GM19397 (cell line): ENCODE results near the gene PTPN13.

ENCODE experiments used
- ATAC-seq: cut with Tn5 transposase; IDR thresholded peaks from one replicate; pipeline ENCODE4 v1.9.1; 2021; ENCODE audit warnings: mild to moderate bottlenecking, moderate library complexity; ENCODE audit not compliant: unreplicated experiment

PTPN13 gene

DNA sequence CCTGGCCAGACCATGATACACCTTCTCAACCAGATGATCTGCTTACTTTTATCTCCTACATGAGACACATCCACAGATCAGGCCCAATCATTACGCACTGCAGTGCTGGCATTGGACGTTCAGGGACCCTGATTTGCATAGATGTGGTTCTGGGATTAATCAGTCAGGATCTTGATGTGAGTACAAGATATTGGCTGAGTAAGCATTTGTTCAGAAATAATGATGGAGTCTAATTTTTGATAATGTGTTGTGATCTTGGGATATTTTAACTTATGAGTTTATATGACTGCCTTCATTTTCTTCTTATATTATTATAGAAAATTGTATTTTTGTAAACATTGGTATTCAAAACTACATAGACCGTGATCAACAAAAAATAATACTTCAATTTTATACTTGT lies 215.7 kb downstream of the PTPN13 start:
- ATAC-seq, result no peak

DNA sequence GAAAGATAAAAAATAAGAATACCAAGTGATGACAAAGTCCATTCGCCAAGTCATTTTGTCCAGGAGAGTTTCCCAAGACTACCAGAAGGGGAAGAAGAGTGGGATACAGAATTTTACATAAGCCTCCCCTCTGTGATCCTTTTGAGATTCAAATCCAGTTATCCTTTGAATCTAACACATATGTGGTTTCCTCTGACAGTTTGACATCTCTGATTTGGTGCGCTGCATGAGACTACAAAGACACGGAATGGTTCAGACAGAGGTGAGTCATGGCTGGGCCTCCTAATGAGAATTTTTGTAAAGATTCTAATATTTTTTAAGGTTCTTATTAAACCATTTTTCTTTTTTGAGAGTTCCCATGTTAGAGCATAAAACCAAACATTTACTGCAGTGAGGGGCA lies 216.7 kb downstream of the PTPN13 start:
- ATAC-seq, result no peak

DNA sequence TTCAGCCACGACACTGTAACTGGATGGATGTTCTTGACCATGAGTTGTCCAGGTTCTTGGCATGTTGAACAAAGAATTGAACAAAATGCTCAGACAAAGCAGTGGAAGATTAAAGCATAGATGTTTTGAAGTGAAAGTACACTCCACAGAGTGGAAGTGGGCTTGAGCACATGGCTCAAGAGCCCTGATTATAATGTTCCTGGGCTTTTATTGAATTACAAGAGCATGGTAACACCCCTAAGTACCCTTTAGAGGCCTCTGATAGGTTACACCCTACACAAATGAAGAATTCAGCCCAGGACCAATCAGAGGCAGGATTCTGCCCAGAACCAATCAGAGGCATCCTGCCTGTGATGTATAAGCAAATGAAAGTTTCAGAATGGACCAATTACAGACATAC lies 221.5 kb downstream of the PTPN13 start:
- no peak for ATAC-seq

DNA sequence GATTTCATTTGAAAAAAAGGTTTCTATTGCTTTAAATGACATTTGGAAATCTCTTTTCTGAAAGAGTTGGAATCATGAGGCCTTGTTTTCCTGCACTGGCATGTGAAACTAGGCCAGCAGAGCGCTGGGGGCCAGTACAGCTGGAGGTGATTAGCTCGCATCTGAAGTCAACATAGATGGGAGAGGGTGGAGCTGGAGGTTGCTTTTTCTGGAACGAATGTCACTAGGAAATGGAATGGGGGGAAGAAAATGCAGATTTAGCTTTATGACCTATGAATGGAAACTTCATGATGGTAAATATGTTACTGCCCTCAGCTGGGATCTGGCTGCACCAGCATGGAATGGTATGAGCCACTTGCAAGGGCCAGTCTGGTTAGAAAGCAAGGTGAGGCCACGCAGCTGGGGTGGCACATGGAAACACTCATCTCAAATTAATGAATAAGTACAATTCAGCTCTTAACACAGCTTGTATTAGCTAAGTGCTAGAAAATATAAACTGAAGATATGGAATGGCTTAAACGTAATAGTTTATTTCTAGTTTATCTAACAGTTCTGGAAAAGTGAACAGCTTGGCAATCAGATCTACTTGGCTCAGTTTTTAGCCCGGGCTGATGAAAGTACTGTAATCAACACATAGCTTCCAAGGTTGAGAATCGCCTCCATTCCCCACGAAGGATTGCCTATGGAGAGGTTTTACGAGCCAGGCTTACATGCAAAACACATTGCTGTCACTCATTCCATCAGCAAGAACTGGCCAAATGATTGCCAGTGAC lies 222.6 kb downstream of the PTPN13 start:
- ATAC-seq, result no peak

DNA sequence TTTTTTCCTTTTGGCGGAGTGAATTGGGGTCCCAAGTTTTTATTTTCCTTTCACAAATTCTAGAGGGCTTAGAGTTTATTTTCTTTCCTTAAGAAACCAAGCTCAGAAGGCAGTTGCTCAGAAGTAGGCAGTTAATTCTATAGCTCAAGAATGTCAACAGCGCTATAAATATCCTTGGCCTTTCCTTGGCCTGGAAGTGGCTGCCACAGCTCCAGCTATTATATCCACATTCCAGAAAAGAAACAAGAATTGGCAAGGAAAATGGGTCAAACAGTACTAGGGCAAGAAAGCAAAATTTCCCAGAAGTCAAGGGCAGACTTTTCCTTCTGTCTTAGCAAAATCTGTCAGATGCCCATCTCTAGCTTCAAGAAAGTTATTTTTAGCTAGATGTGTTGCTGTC lies 224.1 kb downstream of the PTPN13 start:
- ATAC-seq, result no peak

DNA sequence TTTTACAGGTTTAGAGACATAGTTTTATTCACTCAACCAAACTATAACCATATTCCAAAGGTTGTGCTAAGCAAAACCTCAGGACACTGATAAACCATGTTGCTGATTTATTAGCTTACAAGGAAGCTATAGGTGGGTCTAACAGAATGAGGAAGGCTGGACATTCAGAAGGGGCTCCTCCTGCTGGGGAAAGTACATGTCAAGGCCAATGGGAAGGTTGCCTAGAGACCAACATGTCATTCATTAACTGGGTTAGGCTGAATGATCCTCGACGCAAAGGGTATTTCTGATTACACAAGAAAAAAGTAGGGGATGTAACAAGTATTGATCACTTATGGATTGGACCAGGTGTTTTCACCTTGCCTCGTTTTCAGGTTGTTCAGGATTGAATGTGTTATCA lies 224.7 kb downstream of the PTPN13 start:
- no peak for ATAC-seq

DNA sequence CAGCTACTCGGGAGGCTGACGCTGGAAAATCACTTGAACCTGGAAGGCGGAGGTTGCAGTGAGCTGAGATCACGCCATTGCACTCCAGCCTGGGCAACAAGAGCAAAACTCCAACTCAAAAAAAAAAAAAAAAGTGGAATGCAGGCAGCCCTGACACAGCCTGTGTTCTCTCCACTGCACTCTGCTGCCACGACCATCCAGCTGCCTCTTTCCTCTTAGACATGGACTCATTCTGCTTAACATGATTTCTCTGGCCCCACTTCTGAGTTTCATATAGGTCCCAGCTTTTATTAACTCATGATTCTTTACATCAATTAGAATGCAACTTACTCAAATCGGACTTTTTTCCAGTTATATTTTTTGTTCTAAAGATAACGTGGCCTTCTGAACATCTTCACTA lies 225.4 kb downstream of the PTPN13 start:
- ATAC-seq, result no peak

DNA sequence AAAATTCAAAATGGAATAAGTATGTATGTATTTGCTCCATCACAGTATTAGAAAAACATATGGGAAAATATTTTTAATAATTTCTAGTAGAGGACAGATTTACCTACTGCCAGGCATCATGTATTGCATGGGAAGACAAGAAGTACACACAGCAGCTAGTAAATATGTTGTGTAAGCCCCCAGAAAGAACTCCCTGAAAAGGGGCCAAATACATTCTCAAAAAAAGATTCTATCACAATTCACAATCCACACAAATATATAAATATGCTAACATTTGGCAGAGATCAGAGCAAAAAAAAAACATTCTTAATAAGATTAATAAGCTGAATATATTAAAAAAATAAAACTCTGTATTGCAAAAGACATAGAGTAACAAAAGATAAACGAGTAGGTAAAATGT lies 227.0 kb downstream of the PTPN13 start:
- ATAC-seq, result no peak

DNA sequence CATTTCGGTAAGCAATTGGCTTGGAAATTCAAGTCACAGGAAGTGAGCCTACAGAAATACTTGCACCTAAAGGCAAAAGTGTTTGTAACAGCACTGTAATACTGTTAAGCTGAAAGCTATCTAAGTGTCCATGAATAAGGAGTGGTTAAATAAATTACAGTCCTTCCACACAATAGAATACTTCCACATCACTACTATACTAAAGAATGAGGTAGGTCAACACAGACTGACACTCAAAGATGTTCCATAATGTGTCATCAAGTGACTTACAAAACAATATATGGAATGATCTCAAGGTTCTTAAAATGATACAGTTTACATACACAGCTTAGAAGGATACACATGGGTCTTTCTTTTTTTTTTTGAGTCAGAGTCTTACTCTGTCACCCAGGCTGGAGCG lies 228.0 kb downstream of the PTPN13 start:
- ATAC-seq, result no peak

DNA sequence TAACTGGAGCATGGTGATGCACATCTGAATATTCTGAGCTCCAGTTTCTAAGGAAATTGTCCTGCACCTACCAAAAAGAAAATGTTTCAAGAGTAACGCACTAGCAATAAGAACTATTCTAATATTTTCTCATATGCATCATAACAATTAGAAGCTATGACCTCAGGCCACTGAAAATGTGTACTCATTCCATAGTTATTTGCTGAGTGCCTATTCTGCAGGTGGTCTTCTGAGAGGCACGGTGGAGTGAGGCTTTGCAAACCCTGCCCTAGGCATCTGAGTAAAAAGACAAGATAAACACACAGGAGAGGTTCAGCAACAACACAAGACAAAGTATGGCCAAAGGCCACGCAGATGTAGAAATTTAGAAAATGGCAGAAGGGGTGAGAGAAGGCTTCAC lies 231.4 kb downstream of the PTPN13 start:
- no peak for ATAC-seq

DNA sequence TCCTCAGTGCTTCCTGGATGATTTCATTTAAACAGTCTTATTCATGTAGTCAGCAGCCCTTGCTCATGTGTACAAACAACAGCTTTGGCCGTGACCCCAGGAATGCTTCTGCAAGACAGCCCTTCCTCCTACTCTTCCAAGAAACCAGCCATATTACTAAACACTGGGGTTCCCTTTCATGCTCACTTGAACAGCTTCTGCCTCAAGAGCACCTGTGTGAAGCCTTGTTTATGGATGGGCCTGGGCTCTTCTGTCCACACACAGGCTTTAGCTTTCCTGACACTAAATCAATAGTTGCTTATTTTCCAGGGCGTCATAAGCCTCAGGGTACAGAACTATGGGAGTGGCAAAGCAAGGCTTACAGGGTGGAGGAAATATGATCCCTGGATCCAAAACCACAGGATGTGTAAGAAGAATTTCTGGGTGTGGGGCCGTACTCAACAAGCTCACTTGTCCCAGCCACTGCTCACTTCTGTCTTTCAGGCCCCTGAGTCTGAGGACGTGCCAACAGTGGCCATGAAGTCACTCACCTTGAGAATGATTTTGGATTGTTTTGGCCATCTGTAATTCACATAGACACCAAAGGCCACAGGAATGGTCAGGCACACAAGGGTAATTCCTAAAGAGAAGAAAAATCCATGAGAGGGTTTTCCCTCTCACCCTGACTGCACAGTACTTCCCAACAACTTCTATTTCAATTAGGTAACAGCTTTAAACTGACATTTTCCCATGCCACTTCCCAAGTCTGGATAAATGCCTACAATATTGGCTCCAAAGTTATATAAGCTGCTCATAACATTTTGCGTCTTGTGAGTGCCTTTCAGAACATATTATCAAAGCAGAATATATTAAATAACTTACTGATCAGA lies 237.4 kb downstream of the PTPN13 start:
- no peak for ATAC-seq

DNA sequence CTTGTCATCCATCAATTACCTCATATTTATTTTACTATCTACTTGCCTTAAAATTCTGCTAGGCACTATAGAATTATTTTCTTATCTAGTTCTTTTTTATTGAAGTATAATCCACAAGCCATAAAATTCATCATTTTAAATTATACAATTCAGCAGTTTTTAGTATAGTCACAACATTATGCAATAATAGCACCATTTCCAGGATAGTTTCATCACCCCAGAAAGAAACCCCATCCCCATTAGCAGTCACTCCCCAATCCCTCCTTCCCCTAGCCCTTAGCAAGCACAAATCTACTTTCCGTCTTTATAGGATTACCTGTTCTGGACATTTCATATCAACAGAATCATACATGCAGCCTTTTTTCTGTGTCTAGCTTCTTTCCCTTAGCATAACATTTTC lies 239.5 kb downstream of the PTPN13 start:
- ATAC-seq, result no peak

DNA sequence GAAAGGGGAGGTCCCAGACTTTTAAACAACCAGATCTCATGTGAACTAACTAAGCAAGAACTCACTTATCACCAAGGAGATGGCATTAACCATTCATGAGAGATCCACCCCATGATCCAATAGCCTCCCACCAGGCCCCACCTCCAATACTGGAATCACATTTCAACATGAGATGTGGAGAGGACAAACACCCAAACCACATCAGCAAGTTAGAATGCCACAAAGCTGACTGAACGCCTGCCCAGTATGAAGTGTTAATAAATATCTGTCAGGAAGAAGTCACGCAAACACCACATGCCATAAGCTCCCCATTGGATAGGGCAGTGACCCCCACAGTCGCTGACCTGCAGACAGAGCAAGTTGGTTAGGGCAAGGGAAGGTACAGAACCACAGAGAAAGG lies 240.8 kb downstream of the PTPN13 start:
- no peak for ATAC-seq

DNA sequence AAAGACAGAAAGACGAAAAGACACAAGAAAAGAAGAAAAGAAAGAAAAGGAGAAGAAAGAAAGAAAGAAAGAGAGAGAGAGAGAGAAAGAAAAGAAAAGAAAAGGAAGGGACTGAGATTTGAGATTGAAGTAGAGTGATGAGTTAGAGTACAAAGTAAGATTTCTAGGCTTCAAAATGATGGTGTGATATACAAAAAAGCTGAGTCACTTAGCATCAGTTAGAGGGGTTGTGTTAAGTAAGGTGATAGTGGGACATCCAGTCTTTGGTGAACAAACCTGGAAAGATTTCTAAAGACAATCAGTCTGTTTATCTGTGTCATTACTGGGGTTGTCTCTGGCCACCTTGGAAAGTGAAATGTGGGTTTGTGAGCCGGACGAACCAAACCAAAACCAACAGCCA lies 241.6 kb downstream of the PTPN13 start:
- ATAC-seq, result no peak

DNA sequence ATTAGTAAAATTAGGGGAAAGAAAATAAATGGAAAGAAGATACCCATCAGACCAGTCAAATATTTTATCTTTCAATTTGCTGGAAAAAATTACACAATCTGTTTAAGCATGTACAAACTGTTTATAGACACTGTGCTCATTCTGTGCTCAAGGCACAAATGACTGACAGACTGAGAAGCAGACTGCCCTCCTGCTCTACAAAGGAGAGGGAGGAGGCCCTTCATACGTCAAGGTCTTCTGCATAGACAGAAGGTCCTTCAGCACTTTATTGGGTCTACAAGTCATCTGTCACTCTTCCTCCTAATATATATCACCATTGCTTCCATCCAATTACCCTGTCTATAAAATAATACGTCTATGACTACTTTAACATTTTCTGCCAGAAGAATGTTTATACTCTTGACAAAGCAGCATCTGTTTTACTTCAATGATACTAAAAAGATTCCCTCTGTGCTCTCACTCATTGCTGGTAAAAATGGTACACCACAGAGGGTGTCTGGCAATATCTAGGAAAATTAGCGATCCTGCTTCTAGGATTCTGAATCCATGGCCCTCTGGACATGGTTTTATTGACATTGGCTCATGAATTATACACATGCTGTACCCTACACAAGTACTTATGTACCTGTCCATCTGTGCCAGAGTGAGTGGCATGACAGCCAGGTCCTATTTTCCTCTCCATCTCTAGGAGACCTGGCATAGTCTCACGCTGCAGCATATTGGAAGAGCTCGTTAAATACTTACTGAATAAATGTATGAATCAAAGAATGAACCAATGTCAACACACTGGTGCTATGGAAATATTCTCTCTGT lies 243.8 kb downstream of the PTPN13 start:
- ATAC-seq, result no peak

DNA sequence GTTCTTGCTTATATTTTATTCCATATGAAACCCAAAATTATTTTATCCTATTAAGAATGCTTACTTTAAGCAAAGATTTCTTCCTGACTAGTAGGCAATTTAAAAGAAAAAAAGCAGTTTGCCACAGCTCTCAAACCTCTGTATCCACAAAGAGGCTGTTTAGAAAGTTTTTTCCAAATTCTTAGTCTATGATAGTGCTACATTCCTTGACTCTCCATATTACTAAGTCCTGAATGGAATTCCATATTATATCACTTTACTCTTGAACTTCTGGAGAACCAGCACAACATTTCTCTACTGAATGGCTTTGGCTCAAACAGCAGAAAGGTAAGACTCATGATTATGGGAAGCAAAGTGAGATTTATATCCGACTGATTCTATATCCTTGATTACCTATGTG lies 246.7 kb downstream of the PTPN13 start:
- ATAC-seq, result no peak

DNA sequence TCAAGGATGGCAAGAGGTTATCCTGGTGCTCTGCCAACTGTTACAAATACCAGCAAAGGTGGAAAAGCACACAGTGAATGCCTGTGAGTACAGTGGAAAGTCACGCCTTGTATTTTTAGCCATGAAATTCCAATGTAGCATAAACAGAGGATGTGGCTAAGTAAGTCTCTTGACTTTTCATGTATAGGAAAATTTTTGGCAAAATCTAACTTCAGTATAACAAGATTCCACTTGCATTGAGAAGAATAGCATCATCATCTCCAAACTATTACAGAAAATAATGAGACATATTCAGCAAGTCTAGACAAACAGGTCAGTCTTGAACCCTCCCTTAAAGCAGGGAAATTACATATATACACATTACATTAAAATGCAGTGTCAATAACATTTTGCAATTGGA lies 247.2 kb downstream of the PTPN13 start:
- no peak for ATAC-seq

DNA sequence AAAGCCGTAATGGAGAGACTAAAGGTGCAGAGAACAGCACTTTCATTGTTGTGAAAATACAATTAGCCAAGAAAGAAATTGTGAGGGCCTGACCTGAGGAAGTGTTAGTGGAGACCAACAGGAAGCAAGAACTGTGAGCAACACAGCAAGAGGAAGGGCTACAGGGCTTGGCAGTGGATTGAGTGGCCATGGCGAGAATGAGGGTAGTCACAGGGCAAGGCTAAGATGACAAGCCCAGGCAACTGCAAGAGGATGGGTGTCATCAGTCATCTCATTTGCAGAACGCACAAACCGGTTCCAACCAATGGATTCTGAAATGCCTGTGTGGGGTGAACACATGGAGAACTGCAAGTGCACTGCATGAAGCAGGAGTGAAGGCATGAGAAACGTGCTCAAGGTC lies 251.5 kb downstream of the PTPN13 start:
- ATAC-seq, result no peak

DNA sequence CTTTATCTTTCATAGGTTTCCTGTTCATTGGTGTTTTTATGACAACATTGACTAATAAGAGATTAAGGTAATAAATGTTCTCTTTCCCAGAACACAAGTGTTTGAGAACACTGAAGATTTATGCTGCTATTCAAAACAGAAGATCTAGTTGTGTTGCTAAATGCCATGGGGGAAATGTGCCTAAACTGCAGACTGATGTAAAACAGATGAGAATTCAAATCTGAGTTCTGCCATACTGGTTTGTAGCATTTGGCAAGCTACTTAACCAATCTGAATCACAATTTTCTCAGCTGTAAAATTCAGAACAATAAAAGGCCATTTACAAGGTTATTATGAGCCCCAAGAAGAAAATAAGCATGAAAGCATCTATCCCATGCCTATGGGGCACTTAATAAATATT lies 252.8 kb downstream of the PTPN13 start:
- no peak for ATAC-seq

DNA sequence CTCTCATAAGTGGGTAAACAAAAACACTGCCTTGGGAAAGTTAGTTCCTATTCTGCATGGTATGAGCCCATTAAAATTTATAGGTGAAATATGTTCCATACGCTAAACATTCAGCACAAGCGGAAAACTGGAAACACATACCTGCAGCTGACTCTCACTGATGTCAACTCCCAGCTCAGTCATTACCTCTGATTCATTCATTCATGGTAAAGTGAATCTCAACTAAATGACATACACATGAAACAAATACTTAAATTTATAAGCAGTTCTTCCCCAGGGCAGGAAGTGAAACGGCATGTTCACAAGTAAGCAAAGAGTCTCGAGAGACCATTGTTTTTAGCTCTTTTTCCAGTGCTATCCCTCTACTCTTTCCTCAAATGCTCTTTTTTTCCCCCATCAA lies 253.5 kb downstream of the PTPN13 start:
- no peak for ATAC-seq

DNA sequence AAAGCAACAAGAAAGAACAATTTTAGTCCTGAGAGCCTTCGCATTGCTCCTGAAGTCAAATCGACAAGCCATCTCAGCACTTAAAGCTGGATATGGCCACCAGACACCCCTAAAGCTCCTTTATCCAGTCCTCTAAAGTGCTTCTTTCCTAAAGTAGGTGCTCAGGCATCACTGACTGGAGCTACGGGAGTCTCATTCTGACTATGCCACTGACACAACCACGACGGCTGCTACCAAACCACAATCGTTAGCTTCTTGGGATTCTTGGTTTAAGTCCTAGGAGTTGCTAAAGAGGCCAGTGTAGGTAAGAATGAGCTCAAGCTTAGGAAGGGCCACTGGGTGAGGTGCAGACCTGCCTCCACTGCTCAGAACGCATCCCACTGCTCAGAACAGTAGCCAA lies 254.0 kb downstream of the PTPN13 start:
- no peak for ATAC-seq
